HG02623 (cell line): ENCODE measurements around the gene LTBP1.
"Not testable (repeated sequence)": the region's sequence is repeated elsewhere in the genome, so short reads cannot be mapped to it uniquely, and the experiment has no call there.

Experiments used
- ATAC-seq: cut with Tn5 transposase; IDR thresholded peaks from one replicate; pipeline ENCODE4 v1.9.1; 2021; ENCODE audit warnings: moderate library complexity; ENCODE audit not compliant: unreplicated experiment

Gene LTBP1

DNA sequence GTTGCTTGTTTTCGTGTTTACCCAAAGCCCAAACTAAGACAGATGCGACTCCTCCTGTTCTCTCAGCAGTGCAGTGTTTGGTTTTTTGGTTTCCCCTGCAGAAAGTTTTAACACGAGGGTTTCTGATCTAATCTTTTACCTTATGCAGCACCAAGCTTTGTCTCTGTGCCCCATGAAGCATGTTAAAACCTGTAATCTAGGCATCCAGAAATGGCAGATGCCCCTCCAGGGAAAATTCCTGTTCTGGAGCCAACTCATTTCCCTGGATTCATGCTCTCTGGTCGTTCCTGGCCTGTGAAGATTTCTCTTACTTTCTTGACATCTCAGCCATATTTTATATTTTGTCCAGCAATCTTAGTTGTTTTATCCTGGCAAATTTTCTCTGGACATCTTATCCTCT is 91.5 kb downstream of the LTBP1 start:
- no peak for ATAC-seq

DNA sequence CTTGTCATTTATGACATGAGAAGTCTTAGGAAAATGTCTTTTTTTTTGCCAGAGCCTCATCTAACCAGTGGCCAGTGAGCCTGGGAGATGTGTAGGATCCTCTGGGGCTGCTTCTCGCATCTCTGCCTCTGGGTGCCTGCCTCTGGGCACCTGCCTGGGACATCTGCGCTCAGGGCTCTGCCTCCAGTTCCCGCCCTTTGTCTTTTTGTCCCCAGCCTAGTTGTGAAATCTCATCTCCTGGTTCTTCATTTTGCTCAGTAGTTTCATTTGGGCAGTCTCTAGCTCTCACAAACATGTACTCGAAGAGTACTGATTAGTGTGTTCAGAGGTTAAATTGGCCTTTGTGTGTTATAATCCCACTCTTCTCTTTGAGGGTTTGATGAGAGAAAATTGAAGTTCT is 92.0 kb downstream of the LTBP1 start:
- no peak for ATAC-seq

DNA sequence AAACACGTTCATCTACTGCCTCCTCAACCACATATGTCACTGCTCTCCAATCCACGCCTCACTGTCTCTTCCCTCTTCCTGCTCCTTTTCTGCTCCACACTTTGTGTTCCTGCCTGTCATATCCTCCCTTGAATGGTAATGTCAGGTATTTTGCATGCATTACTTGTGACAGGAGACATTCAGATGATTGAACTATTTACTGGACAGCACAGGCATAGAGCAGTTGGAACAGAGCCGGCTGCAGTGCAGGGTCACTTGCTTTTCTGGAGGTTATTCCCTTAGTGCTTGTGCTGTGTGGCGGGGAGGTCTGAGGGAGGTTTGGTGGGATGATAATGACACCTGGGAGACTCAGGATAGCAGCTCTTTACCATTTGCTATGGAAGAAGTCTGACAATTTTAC is 93.8 kb downstream of the LTBP1 start:
- ATAC-seq, result no peak

DNA sequence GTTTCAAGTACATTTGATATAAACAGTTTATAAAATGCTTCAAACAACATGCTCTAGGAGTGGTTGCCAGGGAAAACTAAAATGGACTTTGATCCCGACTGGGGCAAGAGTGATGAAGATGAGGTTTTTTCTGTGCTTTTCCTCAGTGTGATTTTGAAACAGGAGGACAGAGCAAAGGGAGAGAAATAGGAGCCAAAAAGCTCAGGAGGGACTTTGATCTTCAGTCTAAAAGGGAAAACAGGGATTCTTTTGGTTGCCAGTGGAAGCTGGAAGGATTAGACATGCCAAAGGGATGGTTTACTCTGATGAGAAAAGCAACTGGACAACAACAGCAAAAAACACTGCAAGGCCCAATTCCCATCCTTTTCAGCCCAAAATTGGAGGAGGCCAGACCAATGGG is 95.5 kb downstream of the LTBP1 start:
- no peak for ATAC-seq

DNA sequence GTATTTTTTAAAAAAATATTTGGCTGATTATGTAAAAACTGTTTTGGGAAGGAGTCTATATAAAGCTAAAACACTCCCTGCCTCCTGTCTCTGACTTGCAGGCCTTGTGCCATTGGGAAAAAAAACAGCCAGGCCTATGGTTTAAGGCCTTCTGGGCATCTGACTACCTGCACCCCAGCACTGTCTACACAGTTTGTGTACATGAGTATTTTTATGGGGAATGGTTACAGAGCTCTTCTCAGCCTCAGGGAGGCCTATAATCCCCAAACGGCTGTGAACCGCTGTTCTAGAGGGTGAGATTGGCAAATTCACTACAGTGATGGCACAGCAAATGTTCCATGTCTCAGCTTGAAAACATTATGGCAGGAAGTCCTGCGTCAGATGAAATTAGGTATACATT is 96.1 kb downstream of the LTBP1 start:
- ATAC-seq, result no peak

DNA sequence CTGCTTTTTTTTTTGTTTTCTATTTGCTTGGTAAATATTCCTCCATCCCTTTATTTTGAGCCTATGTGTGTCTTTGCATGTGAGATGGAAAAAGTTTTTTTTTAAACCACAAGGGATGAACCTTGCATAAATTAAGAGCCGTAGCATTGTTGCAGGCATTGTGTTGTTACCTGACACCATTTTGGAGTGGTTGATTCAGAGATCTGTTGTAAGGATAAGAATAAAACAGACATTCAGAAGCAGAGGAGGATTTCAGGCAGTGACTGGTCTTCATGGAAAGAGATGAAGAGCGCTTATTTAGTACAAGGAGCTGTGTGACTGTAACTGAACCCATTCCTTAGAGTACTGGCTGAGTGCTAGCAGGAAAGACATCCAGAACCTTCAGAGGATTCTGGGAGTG is 101.2 kb downstream of the LTBP1 start:
- ATAC-seq, result no peak

DNA sequence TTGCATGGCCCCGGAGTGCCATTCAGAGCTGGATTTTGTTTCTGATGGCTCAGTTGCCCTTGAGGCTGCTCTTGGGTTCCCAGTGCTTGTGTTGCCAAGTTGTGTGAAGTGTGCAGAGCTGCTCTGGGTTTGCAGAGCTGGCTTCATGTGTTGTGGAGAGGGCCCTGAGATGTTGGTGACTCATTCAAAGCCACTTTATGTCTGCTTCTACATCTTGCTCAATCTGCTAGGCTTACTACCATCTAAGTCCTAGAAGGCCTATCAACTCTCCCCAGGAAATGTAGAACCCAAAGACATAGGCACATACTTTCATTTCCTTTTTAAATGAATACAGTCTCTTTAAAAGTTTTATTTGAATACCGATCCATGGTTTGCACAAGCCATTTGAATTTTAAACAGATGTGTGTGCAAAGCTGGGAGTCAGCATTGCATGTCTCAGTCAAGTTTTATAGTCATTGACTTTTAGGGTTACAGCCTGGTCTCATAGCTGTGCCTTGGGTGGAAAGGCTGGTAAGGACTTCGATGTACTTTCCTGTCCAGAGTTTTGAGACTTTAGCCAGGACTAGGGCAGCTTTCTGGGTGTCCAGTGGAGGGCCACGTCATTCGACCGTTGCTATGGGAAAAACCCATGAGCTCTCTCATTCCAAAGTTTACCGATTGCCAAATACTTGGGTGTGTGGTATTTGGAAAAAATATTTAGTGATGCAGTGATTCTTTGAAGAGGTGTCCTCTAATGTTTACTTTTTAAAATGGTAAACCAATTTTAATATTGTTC is 105.0 kb downstream of the LTBP1 start:
- no peak for ATAC-seq

DNA sequence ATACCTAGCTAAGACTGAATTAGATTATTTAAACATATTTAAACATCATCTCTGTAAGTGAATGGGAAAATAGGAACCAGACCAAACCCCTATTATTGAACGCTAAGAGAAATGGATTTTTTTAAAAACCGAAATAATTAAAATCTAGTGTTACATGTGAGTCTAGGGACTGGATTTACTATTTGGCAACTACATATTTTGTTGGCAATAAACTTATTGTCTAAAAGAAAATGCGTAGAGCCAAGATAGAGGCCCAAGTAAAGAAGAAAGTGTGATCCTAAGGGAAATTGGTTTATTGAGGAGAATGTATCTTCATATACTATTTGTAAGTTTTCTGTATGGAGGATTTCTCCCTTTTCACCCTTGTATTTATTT is 105.6 kb downstream of the LTBP1 start:
- ATAC-seq, result no peak

DNA sequence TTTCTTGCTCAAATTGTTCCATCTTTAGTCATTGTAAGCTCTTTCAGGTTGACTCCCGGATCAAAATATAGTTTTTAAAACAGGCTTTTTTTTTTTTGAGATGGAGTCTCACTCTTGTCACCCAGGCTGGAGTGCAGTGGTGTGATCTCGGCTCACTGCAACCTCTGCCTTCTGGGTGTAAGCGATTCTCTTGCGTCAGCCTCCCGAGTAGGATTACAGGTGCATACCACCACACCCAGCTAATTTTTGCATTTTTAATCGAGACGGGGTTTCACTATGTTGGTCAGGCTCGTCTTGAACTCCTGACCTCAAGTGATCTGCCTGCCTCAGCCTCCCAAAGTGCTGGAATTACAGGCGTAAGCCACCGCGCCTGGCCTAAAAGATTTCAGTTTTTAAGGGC is 106.0 kb downstream of the LTBP1 start:
- ATAC-seq, result not testable (repeated sequence)

DNA sequence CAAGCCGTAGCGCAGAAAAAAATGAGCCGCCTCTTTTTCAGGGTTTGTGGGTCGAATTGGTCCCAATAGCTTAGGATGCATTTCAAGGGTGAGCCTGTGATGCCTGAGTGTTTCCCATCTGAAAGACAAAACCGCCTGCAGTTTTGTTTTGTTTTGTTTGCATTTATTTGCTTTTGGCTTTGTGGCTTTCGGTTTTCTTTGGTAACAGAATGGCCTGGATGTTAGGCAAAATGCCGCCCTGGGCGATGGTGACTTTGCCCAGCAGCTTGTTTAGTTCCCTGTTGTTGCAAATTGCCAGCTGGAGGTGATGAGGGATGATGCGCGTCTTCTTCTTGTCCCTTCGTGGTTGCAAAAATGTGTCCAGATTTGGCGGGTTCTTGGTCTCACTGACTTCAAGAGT is 109.4 kb downstream of the LTBP1 start:
- ATAC-seq, result no peak

DNA sequence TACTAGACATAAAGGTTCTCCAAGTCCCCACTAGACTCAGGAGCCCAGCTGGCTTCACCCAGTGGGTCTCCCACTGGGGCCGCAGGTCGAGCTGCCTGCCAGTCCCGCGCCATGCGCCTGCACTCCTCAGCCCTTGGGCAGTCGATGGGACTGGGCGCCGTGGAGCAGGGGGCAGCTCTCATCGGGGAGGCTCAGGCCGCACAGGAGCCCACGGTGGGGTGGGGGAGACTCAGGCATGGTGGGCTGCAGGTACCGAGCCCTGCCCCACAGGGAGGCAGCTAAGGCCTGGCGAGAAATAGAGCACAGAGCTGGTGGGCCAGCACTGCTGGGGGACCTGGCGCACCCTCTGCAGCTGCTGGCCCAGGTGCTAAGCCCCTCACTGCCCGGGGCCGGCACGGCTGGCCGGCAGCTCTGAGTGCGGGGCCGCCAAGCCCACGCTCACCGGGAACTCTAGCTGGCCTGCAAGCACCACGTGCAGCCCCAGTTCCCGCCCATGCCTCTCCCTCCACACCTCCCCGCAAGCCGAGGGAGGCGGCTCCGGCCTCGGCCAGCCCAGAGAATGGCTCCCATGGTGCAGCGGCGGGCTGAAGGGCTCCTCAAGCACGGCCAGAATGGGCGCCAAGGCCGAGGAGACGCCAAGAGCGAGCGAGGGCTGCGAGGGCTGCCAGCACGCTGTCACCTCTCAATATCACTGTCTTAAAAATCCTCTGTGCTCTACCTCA is 110.7 kb downstream of the LTBP1 start:
- not testable (repeated sequence) for ATAC-seq

DNA sequence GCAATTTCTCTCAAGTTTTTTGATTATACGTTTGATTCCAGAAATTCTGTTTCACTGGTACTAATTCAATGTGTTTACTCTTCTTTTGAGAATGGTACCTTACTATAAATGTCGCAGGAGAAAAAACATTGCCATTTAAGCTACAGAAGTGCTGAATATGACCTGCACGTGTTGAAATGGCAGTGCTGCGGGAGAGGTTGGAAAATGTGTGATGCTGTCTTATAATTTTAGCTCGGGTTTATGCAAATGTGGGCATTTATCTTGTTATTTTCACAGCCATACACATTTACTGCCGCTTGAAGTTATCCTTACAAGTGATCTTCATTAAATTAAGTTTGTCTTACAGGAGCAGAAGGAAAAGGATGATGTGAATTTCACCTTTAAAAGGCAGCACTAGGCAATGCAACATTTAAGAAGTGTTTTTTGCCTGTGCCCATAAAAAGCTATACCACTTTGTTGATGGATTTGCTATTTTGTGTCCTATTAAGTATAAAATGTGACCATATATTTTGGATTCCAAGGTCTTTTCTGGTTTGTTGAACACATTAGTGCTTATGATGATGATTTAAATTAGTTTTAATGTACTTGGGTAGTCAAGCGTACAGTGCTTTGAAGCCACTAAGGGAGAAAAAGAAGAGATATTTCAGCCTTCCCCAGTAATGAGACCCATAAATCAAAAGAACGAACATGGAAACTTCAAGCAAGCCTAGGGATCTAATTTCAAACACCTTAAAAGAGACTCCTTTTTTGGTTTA is 112.1 kb downstream of the LTBP1 start:
- ATAC-seq, result no peak

DNA sequence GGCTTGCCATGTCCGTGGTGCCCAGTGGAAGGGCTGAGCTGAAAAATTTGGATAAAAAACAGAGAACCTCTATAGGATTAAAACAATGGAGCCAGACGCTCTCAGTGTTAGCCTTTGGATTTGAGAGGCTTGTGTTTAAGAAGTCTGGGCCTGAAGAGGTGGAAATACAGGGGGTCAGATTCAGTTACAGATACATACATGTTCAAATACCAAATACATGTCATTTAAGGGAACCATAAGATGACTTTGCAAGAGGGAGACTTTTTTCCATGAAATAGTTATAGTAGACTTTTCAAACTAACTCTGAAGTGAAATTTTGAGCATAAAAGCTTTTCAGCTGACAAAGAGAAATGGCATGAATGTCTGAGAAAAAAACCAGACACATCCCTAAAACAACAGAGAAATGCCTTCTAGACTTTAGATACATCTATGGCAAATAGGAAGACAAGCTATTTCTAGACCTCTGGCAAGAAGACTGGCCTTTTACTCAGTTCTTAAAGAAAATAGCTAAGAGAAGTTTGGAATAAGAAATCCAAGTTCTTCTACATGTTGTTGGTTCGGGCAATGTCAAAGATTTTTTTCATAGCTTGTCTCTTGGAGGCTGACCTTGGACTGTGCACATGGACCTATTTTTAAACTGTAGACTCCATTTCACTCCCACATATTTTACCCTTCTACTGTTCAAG is 112.9 kb downstream of the LTBP1 start:
- ATAC-seq, result no peak

DNA sequence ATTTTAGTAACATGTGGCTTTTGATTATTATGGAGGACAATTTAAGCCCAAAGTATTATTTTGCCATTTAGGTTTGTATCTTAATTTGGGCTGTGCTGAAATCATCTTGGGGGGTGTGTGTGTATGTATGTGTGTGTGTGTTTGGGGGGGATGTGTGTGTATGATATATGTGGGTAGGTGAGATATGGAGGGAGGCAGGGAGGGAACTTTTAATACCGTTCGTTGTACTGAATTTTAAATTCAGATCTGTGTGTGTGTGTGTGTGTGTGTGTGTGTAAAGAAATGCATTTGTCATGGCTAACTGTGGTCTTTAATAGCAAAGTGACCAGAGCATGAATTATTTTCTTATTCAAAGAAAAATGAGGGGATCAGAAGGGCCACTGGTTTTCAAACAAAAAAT is 113.7 kb downstream of the LTBP1 start:
- no peak for ATAC-seq

DNA sequence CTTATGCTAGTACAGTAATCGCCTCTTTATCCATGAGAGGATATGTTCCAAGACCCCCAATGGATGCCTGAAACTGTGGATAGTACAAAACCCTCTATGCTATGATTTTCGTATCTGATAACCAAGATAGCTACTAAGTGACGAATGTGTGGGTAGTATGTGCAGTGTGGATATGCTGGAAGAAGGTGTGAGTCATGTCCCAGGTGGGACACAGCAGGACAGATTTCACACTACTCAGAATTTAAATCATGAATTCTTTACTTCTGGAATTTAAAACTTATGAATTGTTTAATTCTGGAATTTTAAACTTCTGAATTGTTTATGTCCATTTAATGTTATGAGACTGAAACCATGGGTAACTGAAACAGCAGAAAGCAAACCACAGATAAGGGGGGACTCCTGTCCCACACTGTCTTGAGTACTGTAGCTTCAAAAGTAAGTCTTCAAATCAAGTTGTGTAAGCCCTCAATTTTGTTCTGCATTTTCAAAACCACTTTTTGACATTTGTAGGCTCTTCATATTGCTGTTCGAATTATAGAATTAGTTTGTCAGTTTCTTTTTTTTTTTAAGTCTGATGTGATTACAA is 116.0 kb downstream of the LTBP1 start:
- ATAC-seq, result no peak

DNA sequence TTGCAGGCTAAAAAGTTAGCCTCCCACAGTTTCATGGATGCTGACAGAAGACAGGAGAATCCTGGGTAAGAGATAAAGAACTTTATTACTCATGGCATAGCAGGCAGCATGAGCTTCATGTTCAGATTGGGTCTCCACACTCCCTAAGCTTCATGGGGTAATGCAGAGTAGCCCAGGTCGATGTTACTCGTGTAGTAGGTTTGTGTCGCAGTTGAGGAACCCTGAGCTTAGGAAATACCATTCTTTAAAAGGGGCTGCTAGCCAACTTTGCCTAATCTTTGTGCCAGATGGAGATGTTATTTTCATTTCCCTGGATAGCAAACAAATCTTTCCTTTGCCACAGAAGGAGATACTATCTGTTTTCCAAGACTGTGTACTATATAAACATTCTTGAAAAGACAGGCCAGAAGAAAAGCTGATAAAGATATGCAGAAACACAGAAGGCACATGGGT is 117.6 kb downstream of the LTBP1 start:
- ATAC-seq, result no peak

DNA sequence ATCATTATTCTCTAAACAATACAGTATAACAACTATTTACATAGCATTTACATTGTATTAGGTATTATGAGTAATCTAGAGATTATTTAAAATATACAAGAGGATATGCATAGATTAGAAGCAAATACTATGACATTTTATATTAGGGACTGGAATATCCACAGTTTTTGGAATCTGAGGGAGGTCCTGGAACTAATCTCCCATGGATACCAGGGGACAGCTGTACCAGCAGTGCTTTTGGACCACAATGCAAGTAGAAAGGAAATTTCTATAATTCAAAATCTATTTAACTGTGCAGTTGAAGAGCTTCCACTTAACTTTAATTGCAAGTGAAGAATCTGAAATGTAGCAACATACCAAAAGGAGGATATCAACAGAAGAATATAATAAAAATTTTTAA is 120.8 kb downstream of the LTBP1 start:
- ATAC-seq, result no peak

DNA sequence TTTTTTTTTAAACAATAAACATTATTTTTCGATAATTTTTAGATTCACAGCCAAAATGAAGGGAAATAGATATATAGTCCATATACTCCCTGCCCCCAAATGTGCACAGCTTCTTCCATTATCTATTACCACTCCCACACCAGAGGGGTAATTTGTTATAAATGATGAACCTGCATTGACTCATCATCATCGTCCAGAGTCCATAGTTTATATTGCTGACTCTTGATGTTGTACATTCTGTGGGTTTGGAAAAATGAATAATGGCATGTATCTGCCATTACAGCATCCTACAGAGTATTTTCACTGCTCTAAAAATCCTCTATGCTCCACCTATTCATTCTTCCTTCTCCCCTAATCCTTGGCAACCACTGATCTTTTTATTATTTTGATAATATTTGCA is 121.5 kb downstream of the LTBP1 start:
- no peak for ATAC-seq

DNA sequence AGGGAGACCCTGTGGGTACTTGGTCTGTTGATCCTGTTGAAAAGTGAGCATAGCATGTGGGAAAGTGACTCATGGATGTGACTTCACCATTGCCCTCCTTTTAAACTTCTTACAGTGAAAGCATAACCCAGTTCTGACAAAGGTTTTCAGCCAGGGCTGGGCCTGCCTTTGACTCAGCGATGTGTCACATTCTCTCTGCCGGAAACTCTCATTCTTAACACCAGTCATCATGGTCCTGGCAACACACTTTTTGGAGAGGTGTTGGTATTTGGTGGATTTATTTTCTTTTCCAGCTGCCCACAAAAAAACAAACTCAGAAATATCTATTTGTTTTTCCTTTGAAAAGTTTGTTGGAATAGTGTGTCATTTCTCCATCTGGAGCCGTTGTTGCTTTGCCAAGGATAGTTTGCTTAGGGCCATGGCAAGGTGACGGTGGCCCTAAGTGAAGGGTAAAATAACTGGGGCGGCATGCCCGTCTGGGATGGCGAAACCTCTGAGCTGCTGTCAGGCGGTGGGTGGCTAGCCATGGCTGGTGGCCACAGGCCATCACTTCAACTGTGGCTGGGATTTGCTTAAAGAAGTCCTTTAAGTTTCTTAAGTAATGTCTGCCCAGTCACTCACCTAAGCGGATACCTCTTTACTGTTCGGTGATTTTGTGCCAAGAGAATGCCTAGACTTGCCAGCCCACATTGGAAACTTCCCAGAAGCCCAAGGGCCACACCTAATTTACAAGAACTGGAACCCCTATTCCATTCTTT is 123.3 kb downstream of the LTBP1 start:
- no peak for ATAC-seq

DNA sequence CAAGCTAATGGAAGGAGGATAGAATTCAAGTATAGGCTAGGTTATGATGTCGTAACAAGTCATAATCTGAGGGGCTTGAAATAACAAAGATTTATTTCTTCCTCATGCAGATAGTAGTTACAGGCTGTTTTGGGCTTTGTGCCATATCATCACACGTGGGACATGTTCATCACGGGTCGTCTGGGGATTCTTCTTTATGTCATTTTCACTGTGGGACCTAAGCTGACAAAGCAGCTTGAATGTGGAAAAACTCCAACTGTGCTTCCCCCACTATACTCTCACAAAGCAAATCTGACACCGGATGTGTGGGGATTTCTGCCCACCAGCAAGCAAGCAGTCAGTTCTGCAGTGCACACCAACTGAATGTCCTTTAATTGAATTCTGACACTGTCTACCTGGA is 124.8 kb downstream of the LTBP1 start:
- no peak for ATAC-seq
